CD1c-positive myeloid dendritic cell (primary cell): Measurements from ENCODE around the gene C20orf141.
"Not testable (repeated sequence)": the region's sequence is repeated elsewhere in the genome, so short reads cannot be mapped to it uniquely, and the experiment has no call there.

Source experiments
- DNase-seq: peaks from one replicate; pipeline ENCODE4 v3.0.0-alpha.2; 2016; ENCODE audit errors: extremely low spot score

The C20orf141 gene

GRCh38 chr20:2799688-2800520, 14.9 kb upstream of the C20orf141 start:
- no peak for DNase-seq

DNA sequence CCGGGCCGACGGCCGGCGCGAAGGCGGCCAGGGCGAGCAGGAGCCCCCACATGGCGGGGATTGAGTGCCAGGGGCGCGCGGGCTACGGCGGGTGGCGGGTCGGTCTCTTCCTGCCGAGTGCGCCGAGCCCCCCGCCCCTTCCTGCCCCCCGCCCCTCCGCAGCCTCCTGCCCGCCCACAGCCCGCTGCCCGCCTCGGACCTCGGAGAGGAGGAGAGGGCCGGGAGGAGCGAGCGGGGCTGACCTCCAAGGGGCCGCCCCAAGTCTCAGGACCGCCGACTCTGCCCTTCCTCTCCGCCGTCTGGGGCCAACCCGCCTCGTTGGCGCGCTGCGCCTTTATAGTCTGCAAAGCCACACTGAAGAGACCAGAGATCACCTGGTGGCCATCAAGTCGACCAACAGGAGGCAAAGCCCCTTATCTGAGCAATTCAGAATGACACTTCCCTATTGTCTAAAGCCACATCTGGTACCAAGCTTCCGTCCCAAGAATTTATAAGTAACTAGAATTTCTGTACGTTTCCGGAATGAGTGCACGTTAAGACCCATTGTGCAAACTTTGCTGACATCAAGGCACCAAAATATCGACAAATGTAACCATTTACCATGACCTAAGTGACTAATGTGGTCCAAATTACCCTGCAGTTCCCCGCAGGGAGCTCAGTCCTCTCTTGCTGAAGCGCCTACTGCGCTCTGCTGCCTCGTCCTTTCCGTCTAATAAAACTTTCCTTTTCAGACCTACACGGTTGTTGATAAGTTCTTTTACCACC, 14.1 kb upstream of the C20orf141 start, which contains the start of gene CPXM1:
TSS of gene CPXM1 (minus strand) at position 107 of the 765 bp plus-strand sequence. CDS start at position 52, 55 bp downstream.
- peak; percentile 62 for DNase-seq

DNA sequence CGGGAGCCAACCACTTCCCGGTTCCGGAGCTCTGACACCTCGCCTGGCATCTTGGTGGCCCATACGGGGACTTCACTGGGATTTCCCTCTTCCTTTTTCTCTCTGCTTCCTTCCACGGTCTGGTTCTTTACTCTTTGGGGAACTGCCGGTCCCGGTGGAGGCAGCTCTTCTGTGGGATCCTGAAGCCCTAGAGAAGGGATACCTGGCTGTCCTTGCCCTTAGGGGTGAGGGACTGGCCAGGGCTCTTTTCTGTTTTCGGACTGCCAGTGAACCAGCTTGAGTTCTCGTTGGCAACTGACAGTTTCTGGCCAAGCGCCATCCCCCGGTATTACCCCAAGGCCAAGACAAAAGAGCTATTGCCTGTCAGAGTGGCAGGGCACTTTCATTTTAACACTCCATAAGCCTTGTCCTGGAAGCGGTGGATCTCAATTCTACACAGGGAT, 13.5 kb upstream of the C20orf141 start:
- no peak for DNase-seq

DNA sequence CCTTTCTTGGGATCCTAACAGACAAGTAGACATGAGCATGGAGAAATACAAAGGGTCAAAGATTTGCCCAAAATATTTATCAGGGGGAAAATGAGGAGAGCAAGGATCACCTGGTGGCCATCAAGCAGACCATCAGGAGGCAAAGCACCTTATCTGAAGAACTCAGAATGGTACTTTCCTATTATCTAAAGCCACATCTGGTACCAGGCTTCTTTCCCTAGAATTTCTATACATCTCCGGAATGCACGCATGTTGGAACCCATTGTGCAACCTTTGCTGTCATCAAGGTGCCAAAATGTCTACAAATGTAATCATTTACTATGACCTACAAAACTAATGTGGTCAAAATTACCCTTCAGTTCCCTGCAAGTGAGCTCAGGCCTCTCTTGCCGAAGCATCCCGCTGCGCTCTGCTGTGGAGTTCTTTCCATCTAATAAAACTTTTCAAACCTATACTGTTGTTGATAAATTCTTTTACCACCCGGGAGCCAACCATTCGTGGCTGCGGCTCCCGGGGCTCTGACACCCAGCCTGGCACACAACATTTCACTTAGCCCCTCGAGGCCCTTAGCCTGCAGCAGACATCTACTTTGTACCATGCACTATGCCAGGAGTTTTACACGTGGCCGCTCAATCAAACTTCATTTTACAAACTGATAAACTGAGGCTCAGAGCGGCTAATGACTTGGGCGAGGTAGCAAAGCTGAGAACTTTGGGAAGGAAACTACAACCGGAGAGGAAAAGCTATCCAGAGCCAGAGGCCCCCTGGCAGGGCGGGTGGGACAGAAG, 10.6 kb upstream of the C20orf141 start:
- no peak for DNase-seq

DNA sequence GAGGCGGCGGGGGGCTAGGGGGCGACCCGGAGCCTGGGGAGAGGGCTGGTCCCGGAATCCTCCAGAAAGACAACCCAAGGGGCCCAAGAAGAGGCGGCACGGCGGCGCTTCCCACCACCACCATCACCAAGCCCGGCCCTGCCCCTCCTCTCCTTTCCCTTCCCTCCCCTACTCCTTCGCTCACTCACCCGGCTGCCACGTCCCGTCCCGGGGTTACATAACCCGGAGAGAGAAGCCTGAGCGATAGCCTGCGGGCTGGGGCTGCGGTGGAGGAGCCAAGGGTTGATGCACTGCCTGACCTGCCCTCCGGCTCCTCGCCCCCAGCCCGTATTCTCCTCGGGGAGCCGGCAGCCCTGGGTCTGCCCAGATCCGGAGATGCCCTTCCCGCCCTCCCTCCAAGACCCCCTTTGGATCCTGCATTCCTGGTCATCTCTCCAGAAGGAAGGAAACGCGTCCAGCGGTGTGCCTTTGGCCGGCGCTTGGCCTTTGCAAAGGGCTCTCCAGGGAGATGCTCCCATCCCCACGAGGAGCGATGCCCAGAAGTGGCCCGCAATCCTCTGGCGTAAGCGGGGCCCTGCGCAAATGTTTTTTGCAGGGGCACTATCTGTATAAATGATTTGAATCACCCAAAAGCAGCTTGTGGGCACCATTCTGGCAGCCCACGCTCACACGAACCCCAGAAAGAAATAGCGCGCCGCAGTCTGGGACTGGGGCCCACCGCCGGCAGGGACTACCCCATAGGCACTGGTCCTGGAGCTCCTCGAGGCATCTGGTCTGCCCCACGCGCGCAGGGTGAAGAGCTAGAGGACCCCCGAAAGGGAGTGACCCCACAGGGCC, 9.7 kb upstream of the C20orf141 start:
- no peak for DNase-seq

- DNase-seq = no peak
Measured at GRCh38 chr20:2805689-2806350, 9.0 kb upstream of the C20orf141 start.

- no peak for DNase-seq
Measured at GRCh38 chr20:2806351-2806701, 8.5 kb upstream of the C20orf141 start.

GRCh38 chr20:2807019-2807418, 7.8 kb upstream of the C20orf141 start:
- DNase-seq = no peak

- not testable (repeated sequence) for DNase-seq
Measured at GRCh38 chr20:2807929-2808328, 6.9 kb upstream of the C20orf141 start.

GRCh38 chr20:2809690-2810089, 5.1 kb upstream of the C20orf141 start:
- no peak for DNase-seq

GRCh38 chr20:2812189-2812588, 2.6 kb upstream of the C20orf141 start:
- no peak for DNase-seq

DNA sequence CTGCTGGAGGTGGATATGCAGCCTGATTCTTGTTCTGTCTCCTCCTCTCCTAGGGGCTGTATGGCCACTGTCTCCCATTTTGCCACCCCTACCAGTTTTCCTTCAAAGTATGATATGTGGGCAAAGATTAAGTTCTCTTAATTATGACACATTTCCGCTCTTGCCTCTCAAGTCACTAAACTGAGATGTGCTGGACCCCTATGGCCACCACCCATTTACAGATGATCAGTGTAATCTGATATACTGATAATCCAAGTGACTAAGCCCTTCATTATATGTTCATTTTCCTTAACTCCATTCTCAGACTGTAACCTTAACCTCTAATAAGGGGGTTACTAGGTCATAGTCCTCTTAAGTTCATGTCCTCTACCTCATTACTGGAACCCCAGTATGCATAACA, 711 bp upstream of the C20orf141 start:
- DNase-seq = no peak

DNA sequence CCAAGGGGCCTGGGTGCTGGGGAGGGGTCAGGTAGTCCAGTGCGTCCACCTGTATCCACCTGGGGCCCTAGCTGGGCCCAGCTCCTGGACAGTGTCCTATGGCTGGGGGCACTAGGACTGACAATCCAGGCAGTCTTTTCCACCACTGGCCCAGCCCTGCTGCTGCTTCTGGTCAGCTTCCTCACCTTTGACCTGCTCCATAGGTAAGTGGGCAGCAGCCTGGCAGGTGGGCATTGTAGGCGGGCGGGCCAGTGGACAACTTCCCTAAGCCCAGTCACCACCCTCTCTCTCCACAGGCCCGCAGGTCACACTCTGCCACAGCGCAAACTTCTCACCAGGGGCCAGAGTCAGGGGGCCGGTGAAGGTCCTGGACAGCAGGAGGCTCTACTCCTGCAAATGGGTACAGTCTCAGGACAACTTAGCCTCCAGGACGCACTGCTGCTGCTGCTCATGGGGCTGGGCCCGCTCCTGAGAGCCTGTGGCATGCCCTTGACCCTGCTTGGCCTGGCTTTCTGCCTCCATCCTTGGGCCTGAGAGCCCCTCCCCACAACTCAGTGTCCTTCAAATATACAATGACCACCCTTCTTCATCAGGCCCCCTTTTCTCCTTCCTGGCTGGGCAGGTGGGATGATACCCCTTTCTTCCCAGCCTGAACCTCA, 584 bp downstream of the C20orf141 start:
- no peak for DNase-seq

DNA sequence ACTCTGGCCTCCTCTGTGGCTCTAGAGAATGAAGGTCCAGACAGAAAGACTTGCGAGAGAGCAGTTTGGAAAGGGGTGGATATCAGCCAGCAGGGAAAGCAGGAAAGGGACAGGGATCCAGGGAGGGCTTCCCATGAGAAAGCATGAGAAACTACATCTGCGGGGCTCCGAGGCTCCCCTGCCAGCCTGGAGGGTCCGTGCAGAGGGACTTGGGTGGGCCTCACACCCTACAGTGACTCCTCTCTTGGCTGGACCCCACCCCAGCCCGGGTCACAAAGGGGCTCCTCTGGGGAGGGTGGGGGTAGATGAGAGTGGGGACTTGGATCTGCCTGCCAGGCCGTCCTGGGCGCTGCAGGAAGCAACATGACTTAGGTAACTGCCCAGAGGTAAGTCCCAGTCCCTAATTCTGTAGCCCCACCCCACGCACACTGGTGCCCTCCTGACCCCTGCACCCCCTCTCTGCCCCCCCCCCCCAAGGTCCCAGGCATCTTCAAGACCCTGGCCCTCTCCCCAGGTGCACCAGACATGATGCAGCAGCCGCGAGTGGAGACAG, 1.3 kb downstream of the C20orf141 start, which contains the start of gene TMEM239:
TSS of gene TMEM239 (plus strand) at position 335 of the 553 bp plus-strand sequence. CDS start at position 526, 191 bp downstream.
- no peak for DNase-seq

- DNase-seq = no peak
Measured at GRCh38 chr20:2816583-2817340, 2.0 kb downstream of the C20orf141 start.

DNA sequence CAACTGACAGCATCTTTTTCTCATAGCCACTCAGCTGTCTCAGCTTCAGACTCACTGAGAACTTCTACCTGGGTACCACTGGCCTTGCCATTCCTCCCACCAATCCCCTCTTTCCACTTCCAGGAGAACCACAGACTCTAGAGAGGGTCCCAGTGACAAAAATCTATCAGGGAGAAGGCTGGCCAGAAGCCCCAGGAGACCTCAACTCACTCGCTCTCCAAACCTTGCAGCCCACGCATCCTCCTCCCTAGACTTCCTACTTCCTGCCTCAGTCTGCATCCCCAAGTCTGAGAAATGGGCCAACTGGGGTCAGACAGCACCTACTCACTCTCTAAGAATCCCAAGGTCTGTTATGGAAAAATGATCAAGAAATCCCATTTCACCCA, 2.5 kb downstream of the C20orf141 start:
- DNase-seq = no peak

- DNase-seq = no peak
Measured at GRCh38 chr20:2817891-2818595, 3.3 kb downstream of the C20orf141 start.
